ENCODE results near the gene FILIP1.

FILIP1 gene

GRCh38 chr6:75505424-75505823 lies 11.8 kb upstream of the FILIP1 start:
- H3K27me3 Mint-ChIP-seq (ENCODE audit: low read depth, poor library complexity), result peaks cover 5% of the 10 kb centered on the region
- H3K27ac Mint-ChIP-seq, result no peak overlapping the region
- H3K9me3 Mint-ChIP-seq, result no peaks in the 10 kb centered on the region
- no peaks in the 10 kb centered on the region for H3K4me1 Mint-ChIP-seq
- H3K4me3 Mint-ChIP-seq, result no peak overlapping the region
- H3K36me3 Mint-ChIP-seq (ENCODE audit: low read depth), result no peaks in the 10 kb centered on the region
- no peak for DNase-seq
- TF ChIP-seq CTCF (IDR thresholded peaks at IDR 0.05), result no peak

- DNase-seq, result no peak
- Mint-ChIP-seq H3K27me3 (ENCODE audit: low read depth, poor library complexity) (peaks cover 5% of the 10 kb centered on the region), H3K4me3 (no peak overlapping the region), H3K36me3 (ENCODE audit: low read depth) (no peaks in the 10 kb centered on the region), H3K9me3 (no peaks in the 10 kb centered on the region), H3K4me1 (no peaks in the 10 kb centered on the region), H3K27ac (no peak overlapping the region)
- no peak for TF ChIP-seq CTCF (IDR thresholded peaks at IDR 0.05)
These were observed 11.0 kb upstream of the FILIP1 start for GRCh38 chr6:75504465-75505222.

- no peak overlapping the region for H3K27ac Mint-ChIP-seq
- no peak for TF ChIP-seq CTCF (IDR thresholded peaks at IDR 0.05)
- H3K36me3 Mint-ChIP-seq (ENCODE audit: low read depth), result no peaks in the 10 kb centered on the region
- no peaks in the 10 kb centered on the region for H3K9me3 Mint-ChIP-seq
- peaks cover 5% of the 10 kb centered on the region for H3K27me3 Mint-ChIP-seq (ENCODE audit: low read depth, poor library complexity)
- H3K4me3 Mint-ChIP-seq, result no peak overlapping the region
- no peak for DNase-seq
- no peaks in the 10 kb centered on the region for H3K4me1 Mint-ChIP-seq
These were observed 9.7 kb upstream of the FILIP1 start for GRCh38 chr6:75503291-75503690.

- Mint-ChIP-seq H3K4me1 (no peaks in the 10 kb centered on the region), H3K36me3 (ENCODE audit: low read depth) (no peaks in the 10 kb centered on the region), H3K4me3 (no peak overlapping the region), H3K9me3 (no peaks in the 10 kb centered on the region), H3K27me3 (ENCODE audit: low read depth, poor library complexity) (peaks cover 5% of the 10 kb centered on the region), H3K27ac (no peak overlapping the region)
- DNase-seq, result no peak
- no peak for TF ChIP-seq CTCF (IDR thresholded peaks at IDR 0.05)
These were observed 9.3 kb upstream of the FILIP1 start for GRCh38 chr6:75502884-75503283.

- Mint-ChIP-seq H3K4me1 (no peaks in the 10 kb centered on the region), H3K4me3 (no peak overlapping the region), H3K27me3 (ENCODE audit: low read depth, poor library complexity) (peaks cover 3% of the 10 kb centered on the region), H3K36me3 (ENCODE audit: low read depth) (no peaks in the 10 kb centered on the region), H3K27ac (no peak overlapping the region), H3K9me3 (no peaks in the 10 kb centered on the region)
- no peak for DNase-seq
- TF ChIP-seq CTCF (IDR thresholded peaks at IDR 0.05), result no peak
These were observed 8.2 kb upstream of the FILIP1 start for GRCh38 chr6:75501756-75502155.

- no peaks in the 10 kb centered on the region for H3K36me3 Mint-ChIP-seq (ENCODE audit: low read depth)
- H3K4me1 Mint-ChIP-seq, result peaks cover 6% of the 10 kb centered on the region
- H3K27ac Mint-ChIP-seq, result no peak overlapping the region
These were observed 6.0 kb upstream of the FILIP1 start for GRCh38 chr6:75499640-75500039.

More at GRCh38 chr6:75499640-75500039, 6.0 kb upstream of the FILIP1 start:
- Mint-ChIP-seq H3K9me3 (no peaks in the 10 kb centered on the region), H3K4me3 (no peak overlapping the region), H3K27me3 (ENCODE audit: low read depth, poor library complexity) (peaks cover 3% of the 10 kb centered on the region)
- no peak for TF ChIP-seq CTCF (IDR thresholded peaks at IDR 0.05)
- no peak for DNase-seq

Measured in nephron progenitor cell (in vitro differentiated cells).